Ishikawa (cell line): ENCODE measurements around the gene TXNRD1.

Experiments
- CEBPB ChIP-seq: IDR thresholded peaks from 2 replicates; pipeline ENCODE4 v1.6.1; 2012
- CREB1 ChIP-seq: IDR thresholded peaks from 2 replicates; pipeline ENCODE4 v1.6.1; 2012; ENCODE audit warnings: low read depth
- EGR1 ChIP-seq: IDR thresholded peaks from 2 replicates; pipeline ENCODE4 v1.6.1; 2012
- EP300 ChIP-seq: IDR thresholded peaks from 2 replicates; pipeline ENCODE4 v1.6.1; 2012; ENCODE audit warnings: borderline replicate concordance
- FOXM1 ChIP-seq: IDR thresholded peaks from 2 replicates; pipeline ENCODE4 v1.6.1; 2012; ENCODE audit warnings: low read depth, borderline replicate concordance
- NFIC ChIP-seq: IDR thresholded peaks from 2 replicates; pipeline ENCODE4 v1.6.1; 2012
- RAD21 ChIP-seq: IDR thresholded peaks from 2 replicates; pipeline ENCODE4 v1.6.1; 2012; ENCODE audit warnings: low read depth
- TAF1 ChIP-seq: IDR thresholded peaks from 2 replicates; pipeline ENCODE4 v1.6.1; 2012; ENCODE audit warnings: low read depth, mild to moderate bottlenecking
- TCF12 ChIP-seq: IDR thresholded peaks from 2 replicates; pipeline ENCODE4 v1.6.1; 2012; ENCODE audit warnings: low read depth
- TEAD4 ChIP-seq: IDR thresholded peaks from 2 replicates; pipeline ENCODE4 v1.6.1; 2012
- YY1 ChIP-seq: IDR thresholded peaks from 2 replicates; pipeline ENCODE4 v1.6.1; 2012; ENCODE audit warnings: low read depth
- ZBTB7A ChIP-seq: IDR thresholded peaks from 2 replicates; pipeline ENCODE4 v1.6.1; 2012; ENCODE audit warnings: low read depth
- TF ChIP-seq, protein P1 (sequence below): IDR thresholded peaks from 2 replicates; pipeline ENCODE4 v1.6.1; 2012; ENCODE audit warnings: low read depth, mild to moderate bottlenecking
- TF ChIP-seq, protein P2 (sequence below): IDR thresholded peaks from 2 replicates; pipeline ENCODE4 v1.6.1; 2012
- TF ChIP-seq, protein P3 (sequence below): IDR thresholded peaks from 2 replicates; pipeline ENCODE4 v1.6.1; 2012

TXNRD1 gene

DNA sequence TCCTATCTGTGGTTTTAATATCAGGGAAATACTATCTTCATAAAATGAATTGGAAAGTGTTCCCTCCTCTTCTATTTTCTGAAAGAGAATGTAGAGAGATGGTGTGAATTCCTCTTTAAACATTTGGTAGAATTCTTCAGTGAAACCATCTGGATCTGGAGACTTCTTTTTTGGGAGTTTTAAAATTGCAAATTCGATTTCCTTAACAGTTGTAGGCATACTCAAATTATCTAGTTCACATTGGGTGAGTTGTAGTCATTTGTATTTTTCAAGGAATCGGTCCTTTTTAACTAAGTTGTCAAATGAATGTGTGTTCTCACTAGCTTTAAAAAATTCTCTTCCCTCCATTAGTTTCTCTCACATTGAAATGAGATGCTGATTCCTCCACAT, 165.8 kb downstream of the TXNRD1 start:
- TF ChIP-seq ZBTB7A: no peak

DNA sequence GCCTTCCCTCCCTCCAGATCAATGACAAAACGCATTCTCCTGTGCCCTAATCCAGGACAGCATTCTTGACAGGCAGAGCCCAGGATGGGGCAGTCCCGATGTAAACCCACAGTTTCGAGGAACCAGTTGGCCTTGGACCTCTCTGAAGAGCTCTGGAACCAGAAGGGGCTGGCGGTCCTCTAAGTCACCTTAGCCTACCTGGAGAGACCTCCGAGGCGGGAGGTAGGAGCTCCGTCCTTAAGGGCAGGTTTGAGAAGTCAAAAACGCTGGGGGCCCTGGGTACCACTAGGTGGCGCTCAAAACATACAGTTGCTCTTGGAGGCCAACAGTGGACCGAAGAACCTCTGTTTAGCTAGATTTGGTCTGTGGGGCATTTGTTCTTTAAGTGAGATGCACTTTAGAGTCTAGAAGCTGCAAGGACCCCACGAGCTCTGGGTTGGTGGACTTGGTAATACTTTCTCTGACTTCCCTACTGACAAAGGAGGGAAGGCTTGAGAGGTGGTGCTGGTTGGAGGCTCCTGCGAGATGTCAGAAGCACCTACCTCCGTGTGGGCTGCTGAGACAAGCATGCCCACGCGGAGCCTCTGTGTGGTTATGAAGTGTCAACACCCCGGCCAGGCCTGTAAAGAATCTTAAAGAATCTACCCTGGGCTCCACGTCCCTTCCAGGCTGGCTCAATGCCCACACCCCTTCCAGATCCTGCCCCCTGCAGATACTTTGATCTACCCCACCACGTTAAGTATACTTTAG, 166.3 kb downstream of the TXNRD1 start:
- TF ChIP-seq EGR1 (no peak), TCF12 (no peak), RAD21 (peak; percentile 99), TAF1 (no peak)

DNA sequence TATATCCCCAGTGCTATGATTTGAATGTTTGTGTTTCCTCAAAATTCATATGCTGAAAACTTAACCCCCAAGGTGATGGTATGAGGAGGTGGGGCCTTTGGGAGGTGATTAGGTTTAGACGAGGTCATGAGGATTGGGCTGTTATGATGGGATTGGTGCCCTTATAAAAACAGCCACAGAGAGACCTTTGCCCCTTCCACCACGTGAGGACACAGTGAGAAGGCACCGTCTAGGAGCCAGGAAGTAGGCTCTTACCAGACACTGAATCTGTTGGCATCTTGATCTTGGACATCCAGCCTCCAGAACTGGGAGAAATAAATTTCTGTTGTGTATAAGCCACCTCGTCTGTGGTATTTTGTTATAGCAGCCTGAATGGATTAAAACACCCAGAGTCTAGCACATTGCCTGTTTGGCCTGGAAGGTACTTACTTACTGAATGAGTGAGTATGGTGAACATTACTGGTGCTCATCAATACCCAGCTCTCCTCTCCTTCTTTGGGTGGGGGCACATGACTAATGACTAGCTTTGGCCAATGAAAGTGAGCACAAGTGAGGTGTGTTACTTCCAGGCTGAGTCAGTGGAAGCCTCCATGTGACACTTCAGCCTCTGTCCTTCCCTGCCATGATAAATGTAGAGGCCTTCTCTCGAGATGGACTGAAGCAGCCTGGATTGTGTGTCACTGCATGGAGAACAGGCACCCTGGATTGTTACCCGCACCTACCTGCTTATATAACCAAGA, 168.7 kb downstream of the TXNRD1 start:
- TF ChIP-seq FOXM1 (no peak), EGR1 (no peak), ZBTB7A (no peak), TEAD4 (no peak), EP300 (no peak), NFIC (no peak)
- TF ChIP-seq, protein P1, sequence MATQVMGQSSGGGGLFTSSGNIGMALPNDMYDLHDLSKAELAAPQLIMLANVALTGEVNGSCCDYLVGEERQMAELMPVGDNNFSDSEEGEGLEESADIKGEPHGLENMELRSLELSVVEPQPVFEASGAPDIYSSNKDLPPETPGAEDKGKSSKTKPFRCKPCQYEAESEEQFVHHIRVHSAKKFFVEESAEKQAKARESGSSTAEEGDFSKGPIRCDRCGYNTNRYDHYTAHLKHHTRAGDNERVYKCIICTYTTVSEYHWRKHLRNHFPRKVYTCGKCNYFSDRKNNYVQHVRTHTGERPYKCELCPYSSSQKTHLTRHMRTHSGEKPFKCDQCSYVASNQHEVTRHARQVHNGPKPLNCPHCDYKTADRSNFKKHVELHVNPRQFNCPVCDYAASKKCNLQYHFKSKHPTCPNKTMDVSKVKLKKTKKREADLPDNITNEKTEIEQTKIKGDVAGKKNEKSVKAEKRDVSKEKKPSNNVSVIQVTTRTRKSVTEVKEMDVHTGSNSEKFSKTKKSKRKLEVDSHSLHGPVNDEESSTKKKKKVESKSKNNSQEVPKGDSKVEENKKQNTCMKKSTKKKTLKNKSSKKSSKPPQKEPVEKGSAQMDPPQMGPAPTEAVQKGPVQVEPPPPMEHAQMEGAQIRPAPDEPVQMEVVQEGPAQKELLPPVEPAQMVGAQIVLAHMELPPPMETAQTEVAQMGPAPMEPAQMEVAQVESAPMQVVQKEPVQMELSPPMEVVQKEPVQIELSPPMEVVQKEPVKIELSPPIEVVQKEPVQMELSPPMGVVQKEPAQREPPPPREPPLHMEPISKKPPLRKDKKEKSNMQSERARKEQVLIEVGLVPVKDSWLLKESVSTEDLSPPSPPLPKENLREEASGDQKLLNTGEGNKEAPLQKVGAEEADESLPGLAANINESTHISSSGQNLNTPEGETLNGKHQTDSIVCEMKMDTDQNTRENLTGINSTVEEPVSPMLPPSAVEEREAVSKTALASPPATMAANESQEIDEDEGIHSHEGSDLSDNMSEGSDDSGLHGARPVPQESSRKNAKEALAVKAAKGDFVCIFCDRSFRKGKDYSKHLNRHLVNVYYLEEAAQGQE: no peak
- TF ChIP-seq, protein P2, sequence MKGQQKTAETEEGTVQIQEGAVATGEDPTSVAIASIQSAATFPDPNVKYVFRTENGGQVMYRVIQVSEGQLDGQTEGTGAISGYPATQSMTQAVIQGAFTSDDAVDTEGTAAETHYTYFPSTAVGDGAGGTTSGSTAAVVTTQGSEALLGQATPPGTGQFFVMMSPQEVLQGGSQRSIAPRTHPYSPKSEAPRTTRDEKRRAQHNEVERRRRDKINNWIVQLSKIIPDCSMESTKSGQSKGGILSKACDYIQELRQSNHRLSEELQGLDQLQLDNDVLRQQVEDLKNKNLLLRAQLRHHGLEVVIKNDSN: no peak
- TF ChIP-seq, protein P3, sequence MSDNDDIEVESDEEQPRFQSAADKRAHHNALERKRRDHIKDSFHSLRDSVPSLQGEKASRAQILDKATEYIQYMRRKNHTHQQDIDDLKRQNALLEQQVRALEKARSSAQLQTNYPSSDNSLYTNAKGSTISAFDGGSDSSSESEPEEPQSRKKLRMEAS: no peak

DNA sequence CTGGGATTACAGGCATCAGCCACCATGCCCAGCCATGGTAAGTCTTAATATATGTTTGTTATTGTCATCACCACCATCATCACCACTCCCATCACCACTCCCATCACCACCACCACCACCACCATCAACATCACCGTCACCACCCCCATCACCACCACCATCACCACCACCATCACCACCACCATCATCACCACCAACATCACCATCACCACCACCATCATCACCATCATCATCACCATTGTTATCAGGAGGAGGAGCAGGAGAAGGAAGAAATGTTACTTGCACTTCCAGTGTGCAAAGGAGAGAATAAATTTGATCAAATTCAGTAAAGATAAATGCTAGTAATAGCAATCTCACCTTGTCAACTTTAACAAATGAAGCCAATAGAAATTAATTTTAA, 169.9 kb downstream of the TXNRD1 start:
- TF ChIP-seq CEBPB: no peak
- no peak for TF ChIP-seq TCF12
- TF ChIP-seq, protein P1: no peak
- TF ChIP-seq, protein P2: no peak
- TF ChIP-seq CREB1: no peak
- no peak for TF ChIP-seq FOXM1
- no peak for TF ChIP-seq YY1
- TF ChIP-seq EGR1: no peak
- no peak for TF ChIP-seq TAF1
- TF ChIP-seq TEAD4: no peak
- no peak for TF ChIP-seq NFIC
- no peak for TF ChIP-seq RAD21

DNA sequence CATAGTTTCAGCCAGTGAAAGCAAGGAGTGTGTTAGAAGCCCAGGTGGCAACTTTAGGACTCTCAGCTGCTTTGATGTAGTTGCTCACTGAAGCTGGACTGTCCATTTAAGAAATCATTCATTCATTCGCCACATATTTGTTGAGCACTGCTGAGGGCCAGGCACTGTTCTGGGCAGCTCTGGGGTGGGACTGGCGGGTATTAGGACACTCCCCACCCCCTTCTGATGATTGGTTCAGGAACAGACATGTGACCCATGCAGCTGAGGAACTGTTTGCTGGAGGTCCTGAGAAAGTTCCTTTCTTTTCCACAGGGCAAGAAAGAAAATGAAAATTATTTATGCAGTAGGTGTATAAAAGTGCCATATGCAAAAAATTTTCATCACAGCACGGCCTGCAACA, 170.9 kb downstream of the TXNRD1 start:
- TF ChIP-seq, protein P2: peak; percentile 61; the same call in 1 of the 2 replicates
- TF ChIP-seq TEAD4: no peak
- TF ChIP-seq, protein P1: no peak
- TF ChIP-seq YY1: no peak
- no peak for TF ChIP-seq EP300
- no peak for TF ChIP-seq CEBPB
- TF ChIP-seq CREB1: no peak
